Ovary (tissue), 9 donors: ENCODE data around the gene MBD3L3. TPM values are rescaled to one million over a fixed set of nuclear protein-coding genes. Genes with fewer than 3 reads are reported as not detected.

Source experiments
- DNase-seq, 5 donors: peaks; one replicate each; pipeline ENCODE4 v3.0.0-alpha.2; 2019 to 2020
- H3K27ac ChIP-seq, 2 donors: fragments of 200-600 bp; one replicate each; pipeline versions ENCODE4 v1.5.1 to v1.8.0; 2019 to 2022
- H3K27me3 ChIP-seq: fragments of 200-600 bp; one replicate; pipeline ENCODE4 v1.8.0; 2022
- H3K36me3 ChIP-seq: fragments of 200-600 bp; sonication (generic); one replicate; pipeline ENCODE4 v1.5.1; 2019
- H3K4me1 ChIP-seq: one replicate; pipeline ENCODE4 v1.8.1; 2013; ENCODE audit warnings: mild to moderate bottlenecking, moderate library complexity; ENCODE audit not compliant: insufficient read depth
- H3K4me3 ChIP-seq: fragments of 200-600 bp; sonication (generic); one replicate; pipeline ENCODE4 v1.5.1; 2017
- H3K9me3 ChIP-seq, 2 donors: fragments of 200-600 bp in 1 of 2; sonication (generic) in 1 of 2; one replicate each; pipeline versions ENCODE4 v1.5.1 to v1.8.1; 2013 to 2019; ENCODE audit warnings: mild to moderate bottlenecking in 1 of 2, moderate library complexity in 1 of 2
- EP300 ChIP-seq: sonication (generic); formaldehyde crosslinking; IDR thresholded peaks from one replicate; pipeline ENCODE4 v1.6.1; 2017; ENCODE audit warnings: antibody characterized with exemption
- POLR2A ChIP-seq: fragments of 450-650 bp; IDR thresholded peaks from one replicate; pipeline ENCODE4 v1.6.1; 2017; ENCODE audit warnings: antibody characterized with exemption, mild to moderate bottlenecking, moderate library complexity
- WGBS, 3 donors: extraction: QIAGEN DNeasy Blood & Tissue Kit in 1 of 3; methylation state at CpG; one replicate each; pipeline versions ENCODE4 v1.1.5 to v1.1.7; 2013 to 2017; 5-methylcytosine and 5-hydroxymethylcytosine counted together
- intact Hi-C, 4 donors: fragments of 100-400 bp; cut with DNase I; formaldehyde crosslinking; loops; one replicate each; pipeline versions ENCODE4 v1.11.0 to v1.15.1; 2022 to 2023
- polyA plus RNA-seq, 2 donors: library from polyadenylated mRNA; stranded (reverse); fragments of 200-250 nt in 1 of 2; fragments of 350-450 nt in 1 of 2; fragmentation: Illumina TruSeq in 1 of 2; extraction: RNeasy Lipid Tissue Mini Kit (QIAGEN cat#74804) in 1 of 2; gene quantifications; one replicate each; pipeline ENCODE4 v1.2.3, GENCODE V29; 2013 to 2014
- total RNA-seq, 7 donors: library from RNA; depleted of rRNA in 2 of 7; stranded (reverse); fragments of >200 nt in 2 of 7; fragmentation: NEBNext Ultra II Directional in 3 of 7; extraction: Animal tissue kit (Norgen Biotek cat#: 25700) in 3 of 7; gene quantifications; one replicate each; pipeline versions ENCODE4 v1.1.0 to v1.2.4, GENCODE V29; 2016 to 2023
- TF ChIP-seq, protein P1 (sequence below), 3 donors: fragments of 450-650 bp in 2 of 3; fragments of 200-600 bp in 1 of 3; IDR thresholded peaks; one replicate each; pipeline versions ENCODE4 v1.5.1 to v1.8.0; 2016 to 2022; ENCODE audit warnings: antibody characterized with exemption in 3 of 3, mild to moderate bottlenecking in 1 of 3
- donor health status: DM: no; HTN: no; CAD: no; lungs with moderate emphysema.
- donor health status: DM: no; HTN: no; CAD: no.
- donor health status: Bipolar disorder and iron deficiency.
- donor health status: DM: yes; HTN: yes; CAD: no.
- donor health status: DM: no; HTN: no; CAD: no.
- donor health status: DM: yes; HTN: yes; CAD: no.

The MBD3L3 gene
- total and polyA plus RNA-seq, 9 donors: not detected

DNA sequence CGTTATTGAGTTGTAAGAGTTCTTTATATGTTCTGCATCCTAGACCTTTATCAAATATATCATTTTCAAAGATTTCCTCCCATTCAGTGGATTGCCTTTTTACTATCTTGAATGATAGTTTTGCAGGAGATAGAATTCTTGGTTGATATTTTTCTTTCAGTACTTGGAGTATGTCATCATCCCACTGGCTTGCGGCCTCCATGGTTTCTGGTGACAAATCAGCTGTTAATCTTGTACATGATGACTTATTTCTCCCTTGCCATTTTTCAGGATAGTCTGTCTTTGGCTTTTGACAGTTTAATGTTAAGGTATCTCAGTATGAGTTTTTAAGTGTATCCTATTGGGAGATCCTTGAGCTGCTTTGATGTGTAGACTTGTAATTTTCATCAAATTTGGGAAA is 19.5 kb upstream of the MBD3L3 start:
- Histone ChIP-seq H3K27me3 (no peaks in the 10 kb centered on the region), H3K9me3 (peaks cover 3 to 78% of the 10 kb centered on the region in 2 donors), H3K27ac (no peak overlapping the region), H3K4me1 (no peaks in the 10 kb centered on the region), H3K4me3 (no peak overlapping the region), H3K36me3 (peaks cover 17% of the 10 kb centered on the region)
- DNase-seq: no peak
- 98 to 100% (median 100%) methylated on average over 2 of the region's 2 CpGs for WGBS, 3 donors
- TF ChIP-seq POLR2A: no peak
- no peak for TF ChIP-seq EP300
- TF ChIP-seq, protein P1, sequence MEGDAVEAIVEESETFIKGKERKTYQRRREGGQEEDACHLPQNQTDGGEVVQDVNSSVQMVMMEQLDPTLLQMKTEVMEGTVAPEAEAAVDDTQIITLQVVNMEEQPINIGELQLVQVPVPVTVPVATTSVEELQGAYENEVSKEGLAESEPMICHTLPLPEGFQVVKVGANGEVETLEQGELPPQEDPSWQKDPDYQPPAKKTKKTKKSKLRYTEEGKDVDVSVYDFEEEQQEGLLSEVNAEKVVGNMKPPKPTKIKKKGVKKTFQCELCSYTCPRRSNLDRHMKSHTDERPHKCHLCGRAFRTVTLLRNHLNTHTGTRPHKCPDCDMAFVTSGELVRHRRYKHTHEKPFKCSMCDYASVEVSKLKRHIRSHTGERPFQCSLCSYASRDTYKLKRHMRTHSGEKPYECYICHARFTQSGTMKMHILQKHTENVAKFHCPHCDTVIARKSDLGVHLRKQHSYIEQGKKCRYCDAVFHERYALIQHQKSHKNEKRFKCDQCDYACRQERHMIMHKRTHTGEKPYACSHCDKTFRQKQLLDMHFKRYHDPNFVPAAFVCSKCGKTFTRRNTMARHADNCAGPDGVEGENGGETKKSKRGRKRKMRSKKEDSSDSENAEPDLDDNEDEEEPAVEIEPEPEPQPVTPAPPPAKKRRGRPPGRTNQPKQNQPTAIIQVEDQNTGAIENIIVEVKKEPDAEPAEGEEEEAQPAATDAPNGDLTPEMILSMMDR (IDR thresholded peaks at IDR 0.05): no peak
- intact Hi-C loops: no loop called here

DNA sequence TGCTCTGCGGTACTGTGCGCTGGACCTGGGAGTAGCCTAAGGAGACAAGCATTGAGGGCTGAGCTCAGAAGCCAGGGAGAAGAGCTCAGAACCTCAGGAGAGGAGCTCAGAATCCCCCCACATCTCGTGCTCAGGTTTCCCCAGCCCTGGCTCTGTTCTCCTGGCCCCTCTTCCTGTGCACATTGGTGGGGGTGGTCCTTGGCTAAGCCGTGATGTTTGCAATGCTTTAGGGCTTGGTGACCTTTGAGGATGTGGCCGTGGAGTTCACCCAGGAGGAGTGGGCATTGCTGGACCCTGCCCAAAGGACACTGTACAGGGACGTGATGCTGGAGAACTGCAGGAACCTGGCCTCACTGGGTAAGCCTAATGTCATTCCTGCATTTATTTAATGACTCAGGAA is 17.7 kb upstream of the MBD3L3 start:
- WGBS, 3 donors: 95 to 98% (median 97%) methylated on average over 6 of the region's 6 CpGs
- intact Hi-C loops: no loop called here
- Histone ChIP-seq H3K27me3 (no peaks in the 10 kb centered on the region), H3K9me3 (peaks cover 0 to 62% of the 10 kb centered on the region in 2 donors), H3K36me3 (peaks cover 6% of the 10 kb centered on the region), H3K4me3 (no peak overlapping the region), H3K4me1 (no peaks in the 10 kb centered on the region), H3K27ac (no peak overlapping the region)
- TF ChIP-seq POLR2A (no peak), EP300 (no peak)
- TF ChIP-seq, protein P1 (IDR thresholded peaks at IDR 0.05): no peak
- no peak for DNase-seq

DNA sequence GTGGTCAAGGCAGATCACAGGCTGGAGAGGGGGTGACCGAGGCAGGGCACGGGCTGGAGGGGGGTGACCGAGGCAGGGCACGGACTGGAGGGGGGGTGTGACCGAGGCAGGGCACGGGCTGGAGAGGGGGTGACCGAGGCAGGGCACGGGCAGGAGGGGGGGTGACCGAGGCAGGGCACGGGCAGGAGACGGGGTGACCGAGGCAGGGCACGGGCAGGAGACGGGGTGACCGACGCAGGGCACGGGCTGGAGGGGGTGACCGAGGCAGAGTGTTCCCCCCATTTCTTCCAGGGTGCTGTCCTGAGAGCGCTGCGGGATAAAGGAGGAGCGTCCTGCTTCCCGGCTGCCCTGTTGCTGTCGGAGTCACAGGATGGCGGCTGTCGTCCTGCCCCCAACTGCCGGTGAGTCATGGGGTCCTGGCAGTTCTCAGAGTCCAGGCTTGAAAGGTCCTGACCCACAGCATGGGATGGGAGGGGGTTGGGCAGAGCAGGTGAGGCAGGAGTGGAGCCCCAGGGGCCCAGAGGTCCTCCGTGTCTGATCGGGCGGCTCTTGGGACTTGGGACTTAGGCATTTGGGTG is 16.3 kb upstream of the MBD3L3 start:
- H3K36me3 ChIP-seq: peaks cover 6% of the 10 kb centered on the region
- intact Hi-C loops: no loop called here
- 96 to 98% (median 97%) methylated on average over 29 of the region's 29 CpGs for WGBS, 3 donors
- no peak overlapping the region for H3K27ac ChIP-seq
- peaks cover 2% of the 10 kb centered on the region for H3K4me1 ChIP-seq
- H3K9me3 ChIP-seq: peaks cover 0 to 48% of the 10 kb centered on the region in 2 donors
- TF ChIP-seq EP300 (no peak), POLR2A (no peak)
- TF ChIP-seq, protein P1 (IDR thresholded peaks at IDR 0.05): no peak
- no peak overlapping the region for H3K4me3 ChIP-seq
- no peak for DNase-seq
- H3K27me3 ChIP-seq: no peaks in the 10 kb centered on the region

DNA sequence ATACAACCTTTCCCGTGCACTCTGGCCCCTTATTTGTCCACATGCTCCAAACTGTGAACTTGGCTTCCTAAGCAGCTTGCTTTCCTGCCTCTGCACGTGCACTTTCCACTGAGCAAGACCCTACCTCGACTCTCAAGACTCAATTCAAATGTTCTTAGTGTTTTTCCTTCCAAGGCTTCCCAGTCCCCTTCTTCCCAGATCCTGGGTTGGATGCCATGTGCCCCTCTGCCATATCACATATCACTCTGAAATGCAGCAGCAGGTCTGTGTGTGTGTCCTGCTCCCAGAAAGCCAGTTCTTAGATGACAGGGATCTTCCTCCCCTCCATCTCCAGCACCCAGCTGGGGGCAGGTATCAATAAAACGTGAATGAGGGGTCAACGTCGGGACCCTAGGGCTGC is 14.1 kb upstream of the MBD3L3 start:
- Histone ChIP-seq H3K27me3 (no peaks in the 10 kb centered on the region), H3K4me1 (peaks cover 2% of the 10 kb centered on the region), H3K27ac (no peak overlapping the region), H3K36me3 (peaks cover 6% of the 10 kb centered on the region), H3K4me3 (no peak overlapping the region), H3K9me3 (peaks cover 0 to 30% of the 10 kb centered on the region in 2 donors)
- no peak for TF ChIP-seq POLR2A
- TF ChIP-seq, protein P1 (IDR thresholded peaks at IDR 0.05): no peak
- TF ChIP-seq EP300: no peak
- WGBS, 3 donors: 92 to 94% (median 94%) methylated on average over 6 of the region's 6 CpGs
- DNase-seq: no peak
- intact Hi-C loops: no loop called here
